HG02885 (cell line): ENCODE measurements around the gene KANSL2.
"Not testable (repeated sequence)": the region's sequence is repeated elsewhere in the genome, so short reads cannot be mapped to it uniquely, and the experiment has no call there.

Experiments
- ATAC-seq: cut with Tn5 transposase; IDR thresholded peaks from one replicate; pipeline ENCODE4 v1.9.1; 2021; ENCODE audit warnings: mild to moderate bottlenecking; ENCODE audit not compliant: unreplicated experiment, poor library complexity

KANSL2 gene

GRCh38 chr12:48686615-48687334, 4.7 kb upstream of the KANSL2 start:
- ATAC-seq, result no peak

GRCh38 chr12:48686037-48686595, 4.1 kb upstream of the KANSL2 start:
- ATAC-seq, result no peak

- no peak for ATAC-seq
Measured at GRCh38 chr12:48683534-48683933, 1.5 kb upstream of the KANSL2 start.

- no peak for ATAC-seq
Measured at GRCh38 chr12:48682927-48683326, 889 bp upstream of the KANSL2 start.

GRCh38 chr12:48682533-48682905, 481 bp upstream of the KANSL2 start:
- ATAC-seq, result not testable (repeated sequence)

GRCh38 chr12:48681399-48681709, 684 bp downstream of the KANSL2 start:
- ATAC-seq, result no peak

- ATAC-seq, result no peak
Measured at GRCh38 chr12:48680861-48681260, 1.2 kb downstream of the KANSL2 start.

- ATAC-seq, result no peak
Measured at GRCh38 chr12:48678551-48679185, 3.4 kb downstream of the KANSL2 start.

GRCh38 chr12:48671231-48671856, 10.7 kb downstream of the KANSL2 start:
- no peak for ATAC-seq

- ATAC-seq, result no peak
Measured at GRCh38 chr12:48668996-48669395, 13.0 kb downstream of the KANSL2 start.

- ATAC-seq, result no peak
Measured at GRCh38 chr12:48659863-48660262, 22.2 kb downstream of the KANSL2 start.

- ATAC-seq, result no peak
Measured at GRCh38 chr12:48651681-48652080, 30.4 kb downstream of the KANSL2 start.

GRCh38 chr12:48645354-48645753, 36.7 kb downstream of the KANSL2 start:
- ATAC-seq, result not testable (repeated sequence)

GRCh38 chr12:48643011-48643410, 39.0 kb downstream of the KANSL2 start:
- ATAC-seq, result no peak

- not testable (repeated sequence) for ATAC-seq
Measured at GRCh38 chr12:48641752-48642555, 40.1 kb downstream of the KANSL2 start.

GRCh38 chr12:48640854-48641253, 41.2 kb downstream of the KANSL2 start:
- no peak for ATAC-seq

- ATAC-seq, result no peak
Measured at GRCh38 chr12:48640428-48640827, 41.6 kb downstream of the KANSL2 start.

- no peak for ATAC-seq
Measured at GRCh38 chr12:48631071-48631470, 51.0 kb downstream of the KANSL2 start.

GRCh38 chr12:48630346-48630745, 51.7 kb downstream of the KANSL2 start:
- ATAC-seq, result no peak

GRCh38 chr12:48629541-48629940, 52.5 kb downstream of the KANSL2 start:
- no peak for ATAC-seq

- ATAC-seq, result no peak
Measured at GRCh38 chr12:48627556-48627955, 54.5 kb downstream of the KANSL2 start.
